Upper lobe of left lung (tissue), 4 donors: ENCODE data around the gene CEACAM8.

Source experiments
- CTCF ChIP-seq, 6 experiments: fragments of 450-650 bp in 4 of 6; fragments of 200-600 bp in 2 of 6; sonication (generic) in 2 of 6; IDR thresholded peaks; one replicate each; pipeline ENCODE4 v1.5.1; 2016 to 2019; ENCODE audit warnings: antibody characterized with exemption in 6 of 6
- POLR2A ChIP-seq, 4 donors: fragments of 450-650 bp; IDR thresholded peaks; one replicate each; pipeline ENCODE4 v1.5.1; 2016 to 2017; ENCODE audit warnings: antibody characterized with exemption in 4 of 4, mild to moderate bottlenecking in 2 of 4
- POLR2AphosphoS5 ChIP-seq, 2 donors: sonication (generic); formaldehyde crosslinking; IDR thresholded peaks; one replicate each; pipeline ENCODE4 v1.5.1; 2017; ENCODE audit warnings: antibody characterized with exemption in 2 of 2

DNA sequence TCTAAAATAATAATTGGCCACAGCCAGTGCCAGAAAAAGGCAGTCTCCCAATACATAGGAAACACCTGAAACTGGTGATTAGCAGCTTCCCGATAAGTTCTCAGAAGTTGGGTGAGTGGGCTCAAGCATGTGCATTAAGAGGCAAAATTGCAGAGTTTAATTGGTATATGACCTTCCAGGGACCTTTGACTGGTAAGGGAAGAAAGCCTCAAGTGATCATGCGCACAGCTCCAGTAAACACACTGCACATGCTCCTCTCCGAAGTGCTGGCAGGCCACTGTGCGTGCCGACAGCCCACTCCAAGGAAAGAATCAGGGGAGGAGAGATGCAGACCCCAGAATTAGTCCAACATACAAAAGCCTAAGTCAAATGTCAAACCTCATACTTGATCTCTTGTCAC lies 18.9 kb upstream of the CEACAM8 start:
- TF ChIP-seq POLR2AphosphoS5 (IDR thresholded peaks at IDR 0.05) = no peak
- no peak for TF ChIP-seq POLR2A (IDR thresholded peaks at IDR 0.05)
- no peak for TF ChIP-seq CTCF (IDR thresholded peaks at IDR 0.05)
